Measurements from ENCODE around the gene CDH5.

CDH5 gene

DNA sequence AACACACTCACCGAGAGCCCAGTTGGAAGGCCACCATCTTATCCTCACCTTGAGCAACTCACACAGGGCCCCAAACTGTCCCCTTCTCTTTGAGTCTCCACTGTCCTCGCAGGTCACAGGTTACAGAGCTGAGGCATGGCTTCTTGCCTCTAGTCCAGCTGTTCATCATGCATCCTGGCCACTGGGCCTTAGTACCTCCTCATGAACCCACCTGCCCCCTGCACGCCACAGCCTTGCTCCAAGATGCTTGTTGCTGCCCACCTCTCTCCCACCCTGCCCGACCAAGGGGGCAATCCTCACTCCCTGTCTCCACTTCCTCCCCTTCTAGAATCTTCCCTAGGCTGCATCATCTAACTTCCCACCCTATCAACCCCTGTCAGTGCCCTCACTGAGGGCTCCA lies 17.1 kb downstream of the CDH5 start:
- TF ChIP-seq POLR2AphosphoS5 (IDR thresholded peaks at IDR 0.05; ENCODE audit: borderline replicate concordance, low read depth, low read length) (no peak), FOXP2 (optimal IDR thresholded peaks at IDR 0.05; ENCODE audit: control extremely low read depth, extremely low read length, insufficient read depth) (no peak), EZH2 (IDR thresholded peaks at IDR 0.05) (no peak)
- Histone ChIP-seq H3K9me3 (ENCODE audit: low read depth, low read length) (no peaks in the 10 kb centered on the region), H3K4me3 (no peak overlapping the region), H3K9ac (ENCODE audit: insufficient read length) (no peak overlapping the region), H3K27ac (no peak overlapping the region), H3K36me3 (ENCODE audit: insufficient read depth, low read length) (no peaks in the 10 kb centered on the region)
- no peak for DNase-seq (ENCODE audit: low read depth, low spot score)

DNA sequence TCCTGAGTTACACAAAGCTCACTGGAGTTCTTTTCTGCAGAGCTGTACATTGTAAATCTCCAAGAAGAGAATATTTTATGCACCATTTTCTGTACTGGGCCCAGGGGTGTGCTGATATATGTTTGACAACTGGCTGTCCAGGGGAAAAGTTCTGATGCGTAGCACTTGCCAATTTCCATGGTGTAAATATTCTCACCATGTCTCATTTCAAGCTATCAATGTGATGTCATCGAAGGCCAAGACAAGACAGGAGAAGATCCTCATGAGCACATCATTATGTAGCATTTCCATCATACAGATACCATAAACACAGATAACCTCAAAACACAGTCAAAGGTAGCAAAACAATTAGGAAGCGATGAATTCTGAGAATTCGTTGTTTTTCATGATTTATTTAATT lies 18.9 kb downstream of the CDH5 start:
- no peak for DNase-seq (ENCODE audit: low read depth, low spot score)
- no peak overlapping the region for H3K4me3 ChIP-seq
- no peaks in the 10 kb centered on the region for H3K9me3 ChIP-seq (ENCODE audit: low read depth, low read length)
- no peaks in the 10 kb centered on the region for H3K36me3 ChIP-seq (ENCODE audit: insufficient read depth, low read length)
- H3K9ac ChIP-seq (ENCODE audit: insufficient read length), result no peak overlapping the region
- no peak overlapping the region for H3K27ac ChIP-seq
- TF ChIP-seq FOXP2 (optimal IDR thresholded peaks at IDR 0.05; ENCODE audit: control extremely low read depth, extremely low read length, insufficient read depth), result no peak
- no peak for TF ChIP-seq POLR2AphosphoS5 (IDR thresholded peaks at IDR 0.05; ENCODE audit: borderline replicate concordance, low read depth, low read length)
- no peak for TF ChIP-seq EZH2 (IDR thresholded peaks at IDR 0.05)

DNA sequence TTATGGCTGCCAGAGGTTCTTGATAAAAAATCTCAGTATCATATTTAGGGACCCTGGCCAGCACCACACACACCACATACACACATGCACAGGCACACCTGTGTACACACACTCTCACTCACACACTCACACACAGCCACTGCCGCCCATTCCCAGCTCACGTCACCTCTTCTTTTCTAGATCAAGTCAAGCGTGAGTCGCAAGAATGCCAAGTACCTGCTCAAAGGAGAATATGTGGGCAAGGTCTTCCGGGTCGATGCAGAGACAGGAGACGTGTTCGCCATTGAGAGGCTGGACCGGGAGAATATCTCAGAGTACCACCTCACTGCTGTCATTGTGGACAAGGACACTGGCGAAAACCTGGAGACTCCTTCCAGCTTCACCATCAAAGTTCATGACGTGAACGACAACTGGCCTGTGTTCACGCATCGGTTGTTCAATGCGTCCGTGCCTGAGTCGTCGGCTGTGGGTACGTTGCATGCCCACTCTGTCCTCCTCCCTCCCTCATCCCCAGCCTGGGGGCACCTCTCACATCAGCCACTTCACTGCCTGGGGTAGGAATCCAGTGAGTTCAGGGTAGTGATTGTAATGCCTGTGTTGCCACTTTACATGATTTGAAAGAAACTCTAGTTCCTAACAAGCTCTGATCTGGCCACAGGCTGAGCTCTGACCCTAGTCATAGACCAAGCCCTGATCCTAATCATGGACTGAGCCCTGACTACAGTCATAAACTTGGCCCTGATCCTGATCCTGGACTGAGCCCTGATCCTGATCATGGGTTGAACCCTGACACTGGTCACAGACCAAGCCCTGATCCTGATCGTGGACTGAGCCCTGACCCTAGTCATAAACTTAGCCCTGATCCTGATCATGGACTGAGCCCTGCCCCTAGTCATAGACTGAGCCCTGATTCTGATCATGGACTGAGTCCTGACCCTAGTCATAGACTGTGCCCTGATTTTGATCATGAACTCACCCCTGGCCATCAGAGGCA lies 20.4 kb downstream of the CDH5 start:
- TF ChIP-seq FOXP2 (optimal IDR thresholded peaks at IDR 0.05; ENCODE audit: control extremely low read depth, extremely low read length, insufficient read depth), result no peak
- no peak for TF ChIP-seq EZH2 (IDR thresholded peaks at IDR 0.05)
- TF ChIP-seq POLR2AphosphoS5 (IDR thresholded peaks at IDR 0.05; ENCODE audit: borderline replicate concordance, low read depth, low read length), result no peak
- no peaks in the 10 kb centered on the region for H3K9me3 ChIP-seq (ENCODE audit: low read depth, low read length)
- H3K4me3 ChIP-seq, result no peak overlapping the region
- H3K9ac ChIP-seq (ENCODE audit: insufficient read length), result no peak overlapping the region
- H3K36me3 ChIP-seq (ENCODE audit: insufficient read depth, low read length), result no peaks in the 10 kb centered on the region
- DNase-seq (ENCODE audit: low read depth, low spot score), result no peak
- no peak overlapping the region for H3K27ac ChIP-seq

DNA sequence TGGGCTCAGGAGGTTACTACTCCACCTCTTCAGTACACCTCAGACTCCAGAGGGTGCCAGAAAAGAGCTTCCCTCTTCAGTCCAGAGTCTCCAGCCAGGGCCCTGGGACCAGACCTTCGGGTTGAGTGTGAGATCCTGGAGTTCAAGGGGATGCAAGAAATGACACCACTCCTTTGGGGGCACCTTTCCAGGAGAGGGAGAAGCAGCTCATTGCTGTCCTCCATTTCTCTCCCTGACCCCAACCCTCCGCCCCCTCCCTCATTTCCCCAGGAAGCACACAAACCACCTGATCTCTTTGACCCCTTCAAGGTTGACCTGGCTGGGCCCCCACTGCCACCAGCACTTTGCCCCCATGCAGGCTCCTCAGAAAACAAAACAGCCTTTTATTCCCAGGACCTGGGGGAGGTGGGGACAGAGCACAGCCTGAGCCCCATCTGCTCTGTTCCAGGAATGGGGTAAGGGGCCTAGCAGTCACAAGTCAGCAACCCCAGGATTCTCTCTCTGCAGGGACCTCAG lies 21.4 kb downstream of the CDH5 start:
- no peak for DNase-seq (ENCODE audit: low read depth, low spot score)
- Histone ChIP-seq H3K9me3 (ENCODE audit: low read depth, low read length) (no peaks in the 10 kb centered on the region), H3K27ac (no peak overlapping the region), H3K9ac (ENCODE audit: insufficient read length) (no peak overlapping the region), H3K4me3 (no peak overlapping the region), H3K36me3 (ENCODE audit: insufficient read depth, low read length) (no peaks in the 10 kb centered on the region)
- TF ChIP-seq EZH2 (IDR thresholded peaks at IDR 0.05) (no peak), POLR2AphosphoS5 (IDR thresholded peaks at IDR 0.05; ENCODE audit: borderline replicate concordance, low read depth, low read length) (no peak), FOXP2 (optimal IDR thresholded peaks at IDR 0.05; ENCODE audit: control extremely low read depth, extremely low read length, insufficient read depth) (no peak)

DNA sequence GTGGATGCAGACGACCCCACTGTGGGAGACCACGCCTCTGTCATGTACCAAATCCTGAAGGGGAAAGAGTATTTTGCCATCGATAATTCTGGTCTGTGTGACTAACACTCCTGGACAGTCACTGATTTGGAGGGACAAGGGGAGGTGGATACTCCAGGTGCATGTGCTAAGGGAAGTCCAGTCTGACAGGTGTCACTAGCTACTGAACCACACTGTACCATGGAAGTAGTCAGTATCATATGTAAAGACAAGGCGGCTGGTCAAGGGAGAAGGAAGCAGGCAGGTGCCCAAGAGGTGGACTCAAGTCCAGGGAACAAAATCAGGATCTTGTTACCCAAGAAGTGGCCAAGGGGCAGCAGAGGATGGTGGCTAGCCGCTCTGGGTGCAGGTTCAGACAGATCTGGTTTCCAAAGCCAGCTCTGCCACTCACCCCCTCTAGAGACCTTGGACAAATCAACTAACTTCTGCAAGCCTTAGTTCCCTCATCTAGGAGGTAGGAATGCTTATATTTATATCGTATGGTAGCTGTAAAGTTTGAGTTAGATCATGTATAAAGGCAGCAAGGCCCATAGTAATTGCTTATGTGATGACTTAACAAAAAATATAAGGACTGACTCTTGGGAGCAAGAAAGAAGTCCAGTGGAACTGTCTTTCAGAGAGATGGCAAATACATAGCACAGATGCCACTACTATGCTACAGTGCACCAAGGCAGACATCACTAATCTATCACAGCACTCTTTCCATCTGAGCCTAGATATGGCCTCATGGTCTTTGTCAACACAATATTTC lies 22.1 kb downstream of the CDH5 start:
- H3K9ac ChIP-seq (ENCODE audit: insufficient read length), result no peak overlapping the region
- no peak for DNase-seq (ENCODE audit: low read depth, low spot score)
- no peak overlapping the region for H3K4me3 ChIP-seq
- TF ChIP-seq EZH2 (IDR thresholded peaks at IDR 0.05) (no peak), FOXP2 (optimal IDR thresholded peaks at IDR 0.05; ENCODE audit: control extremely low read depth, extremely low read length, insufficient read depth) (no peak), POLR2AphosphoS5 (IDR thresholded peaks at IDR 0.05; ENCODE audit: borderline replicate concordance, low read depth, low read length) (no peak)
- no peaks in the 10 kb centered on the region for H3K36me3 ChIP-seq (ENCODE audit: insufficient read depth, low read length)
- no peak overlapping the region for H3K27ac ChIP-seq
- H3K9me3 ChIP-seq (ENCODE audit: low read depth, low read length), result no peaks in the 10 kb centered on the region

DNA sequence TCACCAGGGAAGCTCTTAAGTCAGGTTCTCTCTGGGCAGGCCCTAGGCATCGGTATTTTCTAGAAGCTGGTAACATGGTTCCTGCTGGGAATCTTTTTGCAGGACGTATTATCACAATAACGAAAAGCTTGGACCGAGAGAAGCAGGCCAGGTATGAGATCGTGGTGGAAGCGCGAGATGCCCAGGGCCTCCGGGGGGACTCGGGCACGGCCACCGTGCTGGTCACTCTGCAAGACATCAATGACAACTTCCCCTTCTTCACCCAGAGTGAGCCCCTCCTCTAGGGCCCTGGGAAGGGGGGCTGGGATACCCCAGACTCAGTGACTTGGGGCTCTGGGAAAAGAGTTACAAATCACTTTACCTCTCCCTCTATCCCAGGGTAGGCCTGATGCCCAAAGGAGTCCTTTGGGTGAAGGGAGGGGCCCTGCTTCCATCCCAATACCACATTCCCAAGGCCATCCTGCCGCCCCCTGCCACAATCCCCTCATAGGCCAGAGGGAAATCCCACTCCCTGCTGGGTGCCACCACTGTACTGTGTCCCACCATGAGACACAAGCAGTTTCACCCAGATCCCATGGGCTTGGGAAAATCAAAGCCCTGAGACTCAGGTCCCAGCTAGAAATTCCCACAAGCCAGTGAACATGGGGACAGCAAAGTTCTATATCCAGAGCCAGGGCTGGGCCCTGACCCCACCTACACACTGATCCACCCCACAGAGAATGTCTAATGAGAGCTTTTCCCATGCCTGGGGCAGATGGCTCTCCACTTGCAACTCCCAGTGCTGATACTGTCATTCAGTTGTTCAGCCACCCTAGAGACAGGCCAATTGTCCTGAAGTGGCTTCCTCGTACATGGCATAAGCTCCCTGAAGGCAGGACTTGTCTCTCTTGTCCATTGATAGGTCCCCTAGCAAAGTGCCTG lies 23.0 kb downstream of the CDH5 start:
- no peak overlapping the region for H3K4me3 ChIP-seq
- no peak for TF ChIP-seq FOXP2 (optimal IDR thresholded peaks at IDR 0.05; ENCODE audit: control extremely low read depth, extremely low read length, insufficient read depth)
- TF ChIP-seq POLR2AphosphoS5 (IDR thresholded peaks at IDR 0.05; ENCODE audit: borderline replicate concordance, low read depth, low read length), result no peak
- no peak for TF ChIP-seq EZH2 (IDR thresholded peaks at IDR 0.05)
- no peak for DNase-seq (ENCODE audit: low read depth, low spot score)
- H3K9ac ChIP-seq (ENCODE audit: insufficient read length), result no peak overlapping the region
- no peak overlapping the region for H3K27ac ChIP-seq
- H3K9me3 ChIP-seq (ENCODE audit: low read depth, low read length), result no peaks in the 10 kb centered on the region
- H3K36me3 ChIP-seq (ENCODE audit: insufficient read depth, low read length), result no peaks in the 10 kb centered on the region

DNA sequence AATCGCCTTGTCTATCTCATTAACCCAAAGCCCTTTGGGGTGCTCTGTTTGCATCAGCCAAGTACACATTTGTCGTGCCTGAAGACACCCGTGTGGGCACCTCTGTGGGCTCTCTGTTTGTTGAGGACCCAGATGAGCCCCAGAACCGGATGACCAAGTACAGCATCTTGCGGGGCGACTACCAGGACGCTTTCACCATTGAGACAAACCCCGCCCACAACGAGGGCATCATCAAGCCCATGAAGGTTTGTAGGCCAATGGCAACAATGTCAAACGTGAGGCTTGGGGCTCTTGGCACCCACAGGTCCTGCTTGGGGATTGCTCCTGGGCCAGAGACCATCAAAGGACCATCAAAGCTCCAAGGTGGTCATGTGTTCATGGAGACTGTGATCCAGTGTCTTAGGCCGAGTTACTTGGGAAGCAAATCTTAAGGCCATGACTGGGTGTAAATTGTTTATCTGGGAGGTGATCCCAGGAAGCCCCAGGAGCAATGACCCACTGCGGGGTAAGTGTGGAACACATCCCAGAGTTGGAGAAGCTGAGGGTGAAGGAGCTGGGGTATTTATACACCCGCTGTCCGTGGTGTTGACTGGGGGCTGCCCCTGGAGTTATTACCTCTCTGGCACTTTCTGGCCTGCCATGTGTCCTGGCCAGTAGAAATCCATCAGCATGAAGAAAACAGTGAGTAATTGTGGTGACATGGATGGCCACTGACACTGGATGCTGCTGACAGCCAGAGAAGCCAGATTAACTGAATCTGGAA lies 24.0 kb downstream of the CDH5 start:
- TF ChIP-seq POLR2AphosphoS5 (IDR thresholded peaks at IDR 0.05; ENCODE audit: borderline replicate concordance, low read depth, low read length) (no peak), EZH2 (IDR thresholded peaks at IDR 0.05) (no peak), FOXP2 (optimal IDR thresholded peaks at IDR 0.05; ENCODE audit: control extremely low read depth, extremely low read length, insufficient read depth) (no peak)
- Histone ChIP-seq H3K9ac (ENCODE audit: insufficient read length) (no peak overlapping the region), H3K9me3 (ENCODE audit: low read depth, low read length) (no peaks in the 10 kb centered on the region), H3K27ac (no peak overlapping the region), H3K36me3 (ENCODE audit: insufficient read depth, low read length) (no peaks in the 10 kb centered on the region), H3K4me3 (no peak overlapping the region)
- no peak for DNase-seq (ENCODE audit: low read depth, low spot score)
